GM12874 (cell line): ENCODE data around the gene ZFHX3.

Source experiments
- TF ChIP-seq, protein P1 (sequence below): IDR thresholded peaks from 2 replicates; pipeline ENCODE4 v1.5.1; 2011; ENCODE audit warnings: low read depth, mild to moderate bottlenecking, control low read depth, low read length, moderate library complexity; ENCODE audit not compliant: insufficient read depth

Gene ZFHX3

DNA sequence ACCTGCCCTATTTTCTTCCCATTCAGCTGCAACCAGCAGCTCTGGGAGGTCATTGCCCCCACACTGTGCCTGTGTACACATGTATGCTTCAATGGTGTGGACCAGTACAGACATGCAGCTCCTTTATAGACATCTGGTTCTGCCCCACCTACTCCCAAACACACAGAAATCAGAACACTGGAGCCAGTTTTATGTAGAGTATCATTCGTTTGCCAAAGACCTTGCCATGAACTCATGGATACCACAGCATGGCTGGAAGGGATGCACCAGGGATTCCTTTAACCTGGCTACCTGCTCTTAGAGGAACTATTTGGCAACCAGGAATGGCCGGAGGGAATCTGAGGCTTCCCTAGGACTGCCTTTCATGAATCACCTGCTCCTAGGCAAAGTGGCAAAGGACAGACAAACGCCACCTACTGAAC is 60.4 kb downstream of the ZFHX3 start:
- TF ChIP-seq, protein P1, sequence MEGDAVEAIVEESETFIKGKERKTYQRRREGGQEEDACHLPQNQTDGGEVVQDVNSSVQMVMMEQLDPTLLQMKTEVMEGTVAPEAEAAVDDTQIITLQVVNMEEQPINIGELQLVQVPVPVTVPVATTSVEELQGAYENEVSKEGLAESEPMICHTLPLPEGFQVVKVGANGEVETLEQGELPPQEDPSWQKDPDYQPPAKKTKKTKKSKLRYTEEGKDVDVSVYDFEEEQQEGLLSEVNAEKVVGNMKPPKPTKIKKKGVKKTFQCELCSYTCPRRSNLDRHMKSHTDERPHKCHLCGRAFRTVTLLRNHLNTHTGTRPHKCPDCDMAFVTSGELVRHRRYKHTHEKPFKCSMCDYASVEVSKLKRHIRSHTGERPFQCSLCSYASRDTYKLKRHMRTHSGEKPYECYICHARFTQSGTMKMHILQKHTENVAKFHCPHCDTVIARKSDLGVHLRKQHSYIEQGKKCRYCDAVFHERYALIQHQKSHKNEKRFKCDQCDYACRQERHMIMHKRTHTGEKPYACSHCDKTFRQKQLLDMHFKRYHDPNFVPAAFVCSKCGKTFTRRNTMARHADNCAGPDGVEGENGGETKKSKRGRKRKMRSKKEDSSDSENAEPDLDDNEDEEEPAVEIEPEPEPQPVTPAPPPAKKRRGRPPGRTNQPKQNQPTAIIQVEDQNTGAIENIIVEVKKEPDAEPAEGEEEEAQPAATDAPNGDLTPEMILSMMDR = no peak

DNA sequence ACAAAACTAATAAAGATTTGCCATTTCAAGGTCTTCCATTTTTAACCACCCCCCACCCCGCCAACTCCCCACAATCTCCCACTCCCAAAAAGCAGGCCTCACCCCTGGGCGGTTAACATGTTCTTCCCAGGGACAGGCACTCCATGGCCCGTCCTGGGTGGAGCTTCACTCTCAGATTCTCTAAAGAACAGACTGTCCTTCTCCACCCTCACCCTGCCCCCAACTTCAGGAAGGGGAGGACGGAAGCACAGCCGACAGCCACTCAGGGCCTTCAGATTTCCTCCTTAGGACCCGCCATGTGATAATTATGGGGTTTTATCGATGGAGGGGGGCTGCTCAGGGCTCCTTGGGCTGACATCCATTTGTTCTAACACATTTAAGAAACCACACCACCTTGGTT is 61.9 kb downstream of the ZFHX3 start:
- TF ChIP-seq, protein P1 = no peak

DNA sequence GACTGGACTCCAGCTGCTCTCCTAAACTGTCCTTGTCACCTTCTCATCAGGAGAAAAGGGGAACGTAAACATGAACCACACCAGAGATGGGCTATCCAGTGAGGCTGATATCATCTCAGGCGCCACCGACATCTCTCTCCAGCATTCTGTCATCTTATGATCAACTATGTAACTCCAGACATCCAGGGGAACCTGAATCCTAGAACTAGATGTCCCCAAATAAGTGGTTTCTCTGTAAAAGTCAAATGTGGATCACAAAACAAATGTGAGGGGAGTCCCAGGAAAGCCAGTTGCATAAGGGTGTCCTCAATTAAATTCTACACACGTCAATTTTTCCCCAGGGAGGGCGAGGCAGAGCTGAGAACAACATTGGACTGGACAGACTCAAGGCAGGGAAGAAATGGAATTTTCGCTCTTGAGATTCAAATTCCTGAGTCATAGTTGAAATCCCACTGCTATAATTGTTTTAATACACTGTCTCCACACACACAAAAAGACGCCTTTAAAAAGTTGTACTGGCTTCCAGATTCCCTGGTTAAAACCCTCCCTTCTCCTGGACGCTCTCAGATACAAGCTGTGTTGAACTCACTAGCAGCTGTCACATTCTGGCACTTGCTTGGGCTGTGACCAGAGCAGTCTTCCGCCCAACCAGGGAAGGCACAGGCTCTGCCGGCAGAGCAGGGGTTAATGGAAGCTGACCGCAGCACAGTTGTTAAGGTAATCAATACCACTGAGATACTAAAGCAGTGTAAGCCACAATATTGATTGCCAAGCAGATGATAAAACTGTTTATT is 62.6 kb downstream of the ZFHX3 start:
- TF ChIP-seq, protein P1 = no peak

DNA sequence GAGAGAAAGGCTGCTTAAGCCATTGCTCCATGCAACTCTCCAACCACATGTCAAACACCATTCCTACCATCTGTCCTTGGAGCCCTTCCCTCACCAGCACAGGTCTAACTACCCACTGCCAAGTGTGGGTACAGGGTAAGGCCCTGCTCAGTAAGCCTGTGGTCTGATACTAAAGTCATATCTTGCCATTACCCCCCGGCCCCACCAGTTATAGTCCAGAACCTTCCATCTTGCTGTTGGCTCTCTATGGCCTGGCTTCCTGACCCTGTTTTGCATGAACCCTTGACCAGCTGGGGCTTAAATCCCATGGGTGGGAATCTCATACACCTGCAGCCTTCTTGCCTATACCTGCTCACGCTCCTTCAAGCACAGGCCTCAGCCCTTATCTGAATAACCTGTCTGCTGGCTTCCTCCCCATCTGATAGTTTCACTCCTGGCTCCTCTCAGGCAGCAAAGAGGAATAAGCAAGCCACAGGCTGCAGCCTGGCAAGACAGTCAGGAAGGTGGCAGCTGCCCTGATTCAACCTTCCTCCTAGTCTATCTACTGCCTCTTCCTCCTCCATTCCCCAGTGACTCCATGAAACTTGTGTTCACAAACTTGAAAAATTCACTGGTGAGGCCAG is 64.1 kb downstream of the ZFHX3 start:
- TF ChIP-seq, protein P1 = no peak

DNA sequence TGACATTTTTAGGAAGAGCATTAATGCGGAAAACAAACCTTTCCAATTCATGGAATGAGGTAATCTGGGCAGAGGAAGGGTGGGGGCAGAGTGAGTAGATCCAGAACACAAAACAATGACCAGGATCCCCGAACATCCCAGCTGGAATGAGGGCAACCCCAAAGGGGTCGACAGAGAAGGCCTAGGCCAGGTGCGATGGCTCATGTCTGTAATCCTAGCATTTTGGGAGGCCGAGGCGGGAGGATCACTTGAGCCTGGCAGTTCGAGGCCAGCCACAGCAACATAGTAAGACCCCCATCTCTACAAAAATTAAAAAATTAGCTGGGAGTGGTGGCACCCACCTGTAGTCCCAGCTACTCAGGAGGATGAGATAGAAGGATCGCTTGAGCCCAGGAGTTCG is 64.7 kb downstream of the ZFHX3 start:
- TF ChIP-seq, protein P1 = no peak

DNA sequence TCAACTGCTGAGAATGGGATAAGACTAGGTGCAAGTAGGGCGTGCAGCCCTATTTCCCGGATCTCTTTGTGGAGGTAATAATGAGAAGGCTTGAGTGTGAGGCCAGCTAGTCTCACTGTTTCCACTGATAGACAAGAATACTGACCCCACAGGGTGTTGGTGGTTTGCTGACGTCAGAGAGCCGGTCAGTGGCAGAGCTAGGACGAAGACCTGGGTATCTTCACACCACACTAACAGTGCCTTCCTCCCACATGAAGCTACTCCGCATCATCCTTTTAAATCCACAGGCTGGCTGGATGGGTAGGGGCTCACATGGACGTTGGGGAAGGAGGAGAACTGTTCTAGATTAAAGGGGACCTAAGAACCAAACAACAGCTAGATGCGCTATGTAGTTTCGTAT is 68.0 kb downstream of the ZFHX3 start:
- TF ChIP-seq, protein P1 = no peak

DNA sequence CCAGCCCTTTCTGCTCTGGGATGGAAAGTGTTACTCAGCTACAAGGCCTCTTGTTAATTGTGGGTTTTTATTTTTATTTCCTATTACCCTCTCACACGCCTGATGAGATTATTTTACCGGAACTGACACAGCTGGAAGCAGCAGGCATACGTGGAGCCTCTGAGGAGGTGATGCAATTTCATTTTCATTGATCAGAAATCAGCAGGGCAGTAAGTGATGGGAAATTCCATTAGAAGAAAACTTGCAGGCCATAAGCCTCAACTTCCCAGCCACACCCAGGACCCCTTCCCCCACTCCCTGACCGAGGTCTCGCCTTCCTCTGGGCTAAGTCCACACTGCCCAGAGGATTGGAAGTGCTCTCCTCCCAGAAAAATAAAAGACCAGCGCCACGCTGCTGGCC is 69.7 kb downstream of the ZFHX3 start:
- TF ChIP-seq, protein P1 = no peak
